ENCODE results near the gene MTHFR.
A peak's percentile ranks its signal among the peaks of the same experiment; 100 is the strongest.

Gene MTHFR

DNA sequence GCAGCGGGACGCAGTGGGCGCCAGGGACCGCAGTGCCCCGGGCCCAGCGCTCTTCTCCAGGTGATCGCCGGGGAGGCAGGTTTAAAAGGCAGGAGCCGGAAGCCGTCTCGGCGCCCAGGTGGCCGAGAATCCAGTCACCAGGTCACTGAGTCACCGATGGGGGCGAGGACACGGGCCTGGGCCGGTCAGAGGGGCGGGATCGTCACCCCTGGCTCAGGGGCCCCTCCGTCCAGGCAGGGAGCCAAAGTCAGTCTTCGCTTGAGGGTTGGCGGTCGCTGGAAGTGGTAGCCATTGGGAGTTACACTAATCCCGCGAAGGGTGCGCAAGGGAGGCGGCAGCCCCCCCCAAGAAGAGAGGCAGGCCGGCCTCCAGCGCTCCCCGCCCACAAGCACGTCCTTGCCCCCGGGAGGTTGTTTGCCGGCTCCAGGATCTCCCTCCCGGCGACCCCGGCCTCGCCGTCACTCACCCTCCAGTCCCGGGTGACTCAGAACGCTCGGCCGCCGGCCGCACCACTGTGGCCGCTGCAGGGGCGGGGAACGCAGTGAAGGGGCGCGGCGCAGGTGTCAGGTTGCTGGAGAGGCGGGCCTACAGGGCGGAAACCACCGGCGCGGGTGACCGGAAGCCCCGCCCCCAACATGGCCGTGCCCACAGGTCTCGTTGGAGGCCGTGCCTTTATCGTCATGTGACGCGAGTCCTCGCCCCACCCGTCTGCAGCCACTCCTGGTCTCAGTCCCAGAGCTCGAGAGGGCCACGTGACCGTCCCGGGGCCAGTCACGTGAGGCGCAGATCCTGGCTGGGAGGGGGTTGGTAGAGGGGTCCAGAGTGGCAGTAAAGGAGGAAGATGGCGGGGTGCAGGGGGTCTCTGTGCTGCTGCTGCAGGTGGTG is at the start of gene MTHFR, which contains the start of gene CLCN6:
TSS of gene MTHFR (minus strand) at position 543 of the 885 bp plus-strand sequence. CDS start 2,848 bp downstream, outside the sequence.
TSS of gene CLCN6 (plus strand) at position 770 of the 885 bp plus-strand sequence. CDS start at position 842, 72 bp downstream.
- peak; percentile 94 for DNase-seq (ENCODE audit: low read depth, low spot score)
- peak within 1 kb of the TSS; percentile 98 for H3K27ac ChIP-seq

DNA sequence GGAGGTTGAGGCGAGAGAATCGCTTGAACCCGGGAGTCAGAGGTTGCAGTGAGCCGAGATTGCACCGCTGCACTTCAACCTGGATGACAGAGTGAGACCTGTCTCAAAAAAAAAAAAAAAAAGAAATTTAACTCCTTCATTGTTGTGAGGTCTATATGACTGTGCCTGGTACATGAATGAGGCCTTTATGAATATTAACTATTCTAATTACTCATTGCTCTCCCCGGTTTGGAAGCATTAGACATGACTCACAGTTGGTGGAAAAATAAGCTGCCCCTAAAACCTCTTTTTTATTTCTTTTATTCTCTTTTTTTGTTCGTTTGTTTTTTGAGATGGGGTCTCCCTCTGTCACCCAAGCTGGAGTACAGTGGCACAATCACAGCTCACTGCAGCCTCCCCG is 49.7 kb upstream of the MTHFR start:
- no peak overlapping the region for H3K27ac ChIP-seq
- no peak for DNase-seq (ENCODE audit: low read depth, low spot score)

DNA sequence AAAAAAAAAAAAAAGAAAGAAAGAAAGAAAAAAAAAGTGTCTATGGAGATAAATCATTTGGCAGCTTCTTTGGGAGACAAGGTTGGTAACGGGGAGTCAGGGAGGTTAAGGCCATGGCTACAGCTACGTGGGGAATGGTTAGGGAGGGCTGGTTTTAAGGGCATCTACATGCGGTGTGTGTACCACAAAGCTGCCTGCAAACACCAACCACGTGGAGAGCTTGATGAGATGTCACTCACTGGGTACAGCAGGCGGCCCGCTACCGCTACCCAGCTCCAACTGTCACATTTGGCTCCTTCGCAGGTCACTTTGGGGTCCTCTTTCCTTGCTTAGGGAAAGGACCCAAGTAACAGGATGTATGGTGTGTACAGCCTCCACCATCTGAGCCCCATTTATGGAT is 48.8 kb upstream of the MTHFR start:
- DNase-seq (ENCODE audit: low read depth, low spot score): no peak
- H3K27ac ChIP-seq: no peak overlapping the region

DNA sequence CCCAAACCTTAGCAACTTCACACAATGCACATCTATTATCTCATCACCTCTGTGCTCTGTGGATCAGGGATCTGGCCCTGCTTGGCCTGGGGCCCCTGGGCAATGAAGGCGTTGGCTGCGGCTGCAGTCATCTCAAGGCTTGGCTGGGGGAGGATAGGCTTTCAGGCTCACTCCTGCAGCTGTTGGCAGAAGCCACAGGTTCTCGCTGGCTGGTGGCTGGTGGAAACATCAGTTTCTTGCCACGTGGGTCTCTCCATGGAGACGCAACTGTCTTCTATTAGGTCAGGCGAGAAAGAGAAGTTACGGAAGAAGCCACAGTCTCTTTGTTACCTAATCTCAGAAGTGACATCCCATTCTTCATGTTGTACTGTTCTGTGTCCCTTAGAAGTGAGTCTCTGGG is 45.4 kb upstream of the MTHFR start:
- no peak overlapping the region for H3K27ac ChIP-seq
- no peak for DNase-seq (ENCODE audit: low read depth, low spot score)

DNA sequence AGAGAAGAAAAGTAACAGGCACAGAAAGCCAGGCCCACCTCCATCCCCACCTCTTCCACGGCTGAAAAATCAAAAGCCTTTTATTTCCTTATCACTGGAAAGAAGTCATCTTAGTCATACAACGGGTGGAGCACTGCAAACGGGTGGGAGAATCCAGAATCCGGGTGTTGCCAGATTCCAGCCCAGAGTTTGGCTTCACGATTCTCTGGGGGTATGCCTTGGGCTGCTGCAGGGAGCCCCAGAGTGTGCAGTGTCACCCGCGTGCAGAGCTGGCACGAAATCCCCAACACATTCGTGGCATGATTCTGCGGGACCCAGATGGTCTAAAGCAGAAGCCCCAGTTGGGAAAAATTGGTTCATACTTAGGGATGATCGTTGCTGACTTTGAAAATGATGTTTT is 44.4 kb upstream of the MTHFR start:
- DNase-seq (ENCODE audit: low read depth, low spot score): no peak
- no peak overlapping the region for H3K27ac ChIP-seq

DNA sequence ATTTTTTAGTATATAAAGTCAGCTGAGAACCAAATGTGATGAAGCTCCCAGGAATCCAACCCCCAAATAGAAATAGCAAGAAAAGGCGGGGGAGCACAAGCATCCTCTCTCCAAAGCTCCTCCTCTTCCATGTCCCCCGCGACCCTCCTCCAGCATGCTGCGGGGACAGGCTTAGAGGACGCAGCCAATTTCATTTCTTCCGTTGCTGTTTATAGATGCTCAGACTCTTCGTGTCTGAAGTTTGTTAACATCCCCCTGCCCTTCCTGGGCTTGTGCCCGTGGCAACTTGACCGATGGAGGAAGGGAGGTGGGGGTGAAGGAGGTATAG is 42.6 kb upstream of the MTHFR start:
- H3K27ac ChIP-seq: no peak overlapping the region
- no peak for DNase-seq (ENCODE audit: low read depth, low spot score)

DNA sequence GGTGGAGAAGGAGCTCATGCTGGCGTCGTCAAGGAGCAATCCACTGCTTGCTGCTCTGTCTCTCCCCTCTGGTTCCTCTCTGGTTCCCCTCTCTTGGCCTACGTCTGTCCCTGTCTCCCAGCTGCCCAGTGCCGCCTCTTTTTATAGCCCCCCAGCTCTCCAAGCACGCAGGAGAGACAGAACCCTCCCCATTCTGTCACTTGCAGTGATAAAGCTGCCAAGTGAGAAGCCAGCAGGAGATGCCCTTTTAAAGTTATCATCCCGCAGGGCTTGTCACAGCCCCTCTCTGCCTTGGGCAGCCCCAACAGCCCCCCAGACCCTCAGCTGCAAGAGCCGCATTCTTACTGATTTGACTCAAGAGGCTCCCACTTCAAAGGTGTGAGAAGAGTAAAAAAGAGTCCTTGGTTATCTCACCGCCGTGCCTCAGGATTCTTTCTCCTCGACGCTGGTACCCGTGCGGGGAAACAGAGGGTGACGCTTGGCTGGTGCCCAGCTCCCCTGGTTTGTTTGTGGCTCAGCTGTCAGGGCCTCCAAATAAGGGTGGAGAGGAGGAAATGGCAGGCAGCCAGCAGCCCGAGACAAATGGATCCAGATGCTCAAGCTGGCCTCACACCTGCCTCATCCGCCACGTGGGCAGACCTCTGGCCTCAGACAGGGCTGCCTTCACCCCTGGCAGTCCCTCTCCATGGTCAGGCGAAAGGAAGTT is 42.1 kb upstream of the MTHFR start, which contains the start of gene NPPA:
TSS of gene NPPA (minus strand) at position 117 of the 706 bp plus-strand sequence. CDS start at position 18, 99 bp downstream.
- no peak within 1 kb of the TSS for H3K27ac ChIP-seq
- DNase-seq (ENCODE audit: low read depth, low spot score): no peak

DNA sequence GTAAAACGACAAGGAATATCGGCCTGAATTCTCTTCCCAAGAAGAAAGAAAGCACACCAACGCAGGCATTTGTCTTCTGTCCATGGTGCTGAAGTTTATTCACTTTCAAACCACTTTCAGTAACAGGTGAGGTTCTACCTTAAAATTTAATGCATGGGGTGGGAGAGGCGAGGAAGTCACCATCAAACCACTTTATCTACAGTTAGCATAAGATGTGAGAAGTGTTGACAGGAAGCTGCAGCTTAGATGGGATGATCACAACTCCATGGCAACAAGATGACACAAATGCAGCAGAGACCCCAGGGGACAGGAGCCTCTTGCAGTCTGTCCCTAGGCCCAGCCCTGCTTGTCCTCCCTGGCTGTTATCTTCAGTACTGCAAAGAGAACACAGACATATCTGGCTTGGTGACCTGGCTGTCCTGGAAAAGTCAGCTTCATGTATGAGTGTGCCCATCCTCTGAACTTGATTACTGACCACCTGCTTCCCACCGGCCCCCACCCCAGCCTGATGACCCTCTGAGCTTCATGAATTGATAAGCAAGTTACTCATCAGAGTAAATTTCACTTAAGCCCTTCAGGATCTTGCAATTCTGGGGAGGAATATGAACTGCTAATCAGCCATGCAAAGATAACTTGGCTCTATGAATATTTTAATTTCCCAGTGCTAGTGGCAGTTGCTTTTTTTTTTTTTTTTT is 40.0 kb upstream of the MTHFR start:
- DNase-seq (ENCODE audit: low read depth, low spot score): no peak
- no peak overlapping the region for H3K27ac ChIP-seq

DNA sequence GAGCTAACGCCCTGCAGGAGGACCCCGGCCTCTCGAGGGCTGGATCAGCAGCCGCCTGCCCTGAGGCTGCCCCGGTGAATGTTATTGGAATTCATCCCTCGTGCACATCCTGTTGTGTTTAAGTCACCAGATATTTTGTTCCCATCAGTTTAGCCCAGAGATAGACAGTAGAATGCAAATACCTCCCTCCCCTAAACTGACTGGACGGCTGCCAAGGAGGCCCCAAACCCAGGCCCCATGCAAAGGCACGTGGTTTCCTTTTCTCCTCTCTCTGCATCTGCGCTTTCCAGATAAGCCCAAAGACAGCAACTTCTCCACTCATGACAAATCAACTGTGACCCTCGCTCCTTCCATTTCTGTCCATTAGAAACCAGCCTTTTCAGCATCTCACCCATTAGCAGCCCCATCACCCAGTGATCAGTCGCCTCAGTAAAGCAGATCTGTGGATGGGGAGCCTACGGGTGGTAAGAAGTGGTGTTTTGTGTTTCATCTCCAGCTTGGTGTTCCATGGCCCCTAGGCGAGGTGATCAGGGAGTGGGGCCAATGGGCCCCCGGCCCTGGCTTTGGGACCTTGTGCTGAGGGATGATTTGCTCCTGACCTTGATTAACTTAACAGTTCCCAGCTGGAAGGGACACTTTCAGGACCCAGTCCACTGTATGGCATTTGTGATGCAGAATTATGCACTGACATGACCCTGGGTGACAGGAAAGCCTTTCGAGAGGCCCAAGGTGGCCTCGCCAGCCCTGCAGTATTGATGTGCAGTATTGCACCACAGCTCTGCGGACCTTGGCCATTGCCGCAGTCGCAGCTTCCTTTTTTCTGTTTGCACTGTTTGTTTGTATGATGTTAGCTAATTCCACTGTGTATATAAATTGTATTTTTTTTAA is 36.6 kb upstream of the MTHFR start:
- H3K27ac ChIP-seq: no peak overlapping the region
- no peak for DNase-seq (ENCODE audit: low read depth, low spot score)

DNA sequence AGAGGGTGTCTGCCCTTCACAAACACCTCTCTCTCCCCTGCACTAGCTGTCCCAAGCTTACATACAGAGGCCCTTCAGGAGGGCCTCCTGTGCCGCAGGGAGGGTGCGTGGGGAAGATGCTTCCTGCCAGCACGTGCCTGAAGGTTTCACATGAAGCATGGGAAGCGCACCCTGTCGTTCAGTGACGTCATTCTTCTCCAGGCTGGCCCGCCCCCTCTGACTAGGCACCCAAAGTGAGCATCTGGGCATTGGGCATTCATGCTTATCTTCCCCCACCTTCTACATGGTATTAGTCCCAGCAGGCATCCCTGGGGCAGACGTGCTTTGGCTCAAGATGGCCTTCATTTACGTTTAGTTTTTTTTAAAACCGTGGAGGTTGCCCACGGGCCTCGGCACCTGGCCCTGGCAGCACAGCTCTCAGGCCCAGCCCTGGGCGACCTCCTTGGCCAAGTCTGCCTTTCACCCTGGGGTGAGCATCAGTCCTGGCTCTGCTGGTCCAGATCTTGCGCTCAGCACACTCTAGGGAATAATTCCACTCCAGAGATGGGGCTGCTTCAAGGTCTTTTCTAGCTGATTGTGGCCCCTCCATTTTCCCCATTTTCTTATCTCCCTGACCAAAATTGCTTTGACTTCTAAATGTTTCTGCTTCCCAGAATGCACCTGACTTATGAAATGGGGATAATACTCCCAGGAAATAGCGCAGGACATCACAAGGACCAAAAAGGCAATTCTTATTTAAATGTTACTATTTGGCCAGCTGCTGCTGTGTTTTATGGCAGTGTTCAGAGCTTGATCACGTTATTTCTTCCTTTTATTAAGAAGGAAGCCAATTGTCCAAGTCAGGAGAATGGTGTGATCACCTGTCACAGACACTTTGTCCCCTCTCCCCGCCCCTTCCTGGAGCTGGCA is 35.7 kb upstream of the MTHFR start:
- H3K27ac ChIP-seq: no peak overlapping the region
- DNase-seq (ENCODE audit: low read depth, low spot score): no peak

DNA sequence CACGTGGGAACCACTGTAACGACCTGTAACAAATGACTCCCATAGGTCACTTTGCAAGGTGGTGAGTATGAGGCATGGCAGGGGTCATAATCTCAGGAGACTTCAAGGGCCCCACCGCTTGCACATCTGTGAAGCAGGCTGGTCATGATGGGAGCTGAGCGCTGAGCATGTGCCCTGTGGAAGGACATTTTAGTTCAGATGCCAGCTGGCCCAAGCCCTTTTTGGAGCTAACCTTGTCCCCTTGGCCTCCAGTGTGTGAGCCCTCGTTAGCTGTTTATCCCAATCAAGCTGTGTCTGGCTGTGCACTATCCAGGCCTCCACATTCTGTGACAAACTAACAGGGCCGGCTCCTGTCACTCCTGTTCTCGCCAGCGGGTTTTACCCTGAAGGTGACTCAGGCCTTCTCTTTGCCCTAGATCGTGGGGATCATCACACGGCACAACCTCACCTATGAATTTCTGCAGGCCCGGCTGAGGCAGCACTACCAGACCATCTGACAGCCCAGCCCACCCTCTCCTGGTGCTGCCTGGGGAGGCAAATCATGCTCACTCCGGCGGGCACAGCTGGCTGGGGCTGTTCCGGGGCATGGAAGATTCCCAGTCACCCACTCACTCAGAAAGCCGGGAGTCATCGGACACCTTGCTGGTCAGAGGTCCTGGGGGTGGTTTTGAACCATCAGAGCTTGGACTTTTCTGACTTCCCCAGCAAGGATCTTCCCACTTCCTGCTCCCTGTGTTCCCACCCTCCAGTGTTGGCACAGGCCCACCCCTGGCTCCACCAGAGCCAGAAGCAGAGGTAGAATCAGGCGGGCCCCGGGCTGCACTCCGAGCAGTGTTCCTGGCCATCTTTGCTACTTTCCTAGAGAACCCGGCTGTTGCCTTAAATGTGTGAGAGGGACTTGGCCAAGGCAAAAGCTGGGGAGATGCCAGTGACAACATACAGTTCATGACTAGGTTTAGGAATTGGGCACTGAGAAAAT is 34.3 kb upstream of the MTHFR start:
- H3K27ac ChIP-seq: no peak overlapping the region

DNA sequence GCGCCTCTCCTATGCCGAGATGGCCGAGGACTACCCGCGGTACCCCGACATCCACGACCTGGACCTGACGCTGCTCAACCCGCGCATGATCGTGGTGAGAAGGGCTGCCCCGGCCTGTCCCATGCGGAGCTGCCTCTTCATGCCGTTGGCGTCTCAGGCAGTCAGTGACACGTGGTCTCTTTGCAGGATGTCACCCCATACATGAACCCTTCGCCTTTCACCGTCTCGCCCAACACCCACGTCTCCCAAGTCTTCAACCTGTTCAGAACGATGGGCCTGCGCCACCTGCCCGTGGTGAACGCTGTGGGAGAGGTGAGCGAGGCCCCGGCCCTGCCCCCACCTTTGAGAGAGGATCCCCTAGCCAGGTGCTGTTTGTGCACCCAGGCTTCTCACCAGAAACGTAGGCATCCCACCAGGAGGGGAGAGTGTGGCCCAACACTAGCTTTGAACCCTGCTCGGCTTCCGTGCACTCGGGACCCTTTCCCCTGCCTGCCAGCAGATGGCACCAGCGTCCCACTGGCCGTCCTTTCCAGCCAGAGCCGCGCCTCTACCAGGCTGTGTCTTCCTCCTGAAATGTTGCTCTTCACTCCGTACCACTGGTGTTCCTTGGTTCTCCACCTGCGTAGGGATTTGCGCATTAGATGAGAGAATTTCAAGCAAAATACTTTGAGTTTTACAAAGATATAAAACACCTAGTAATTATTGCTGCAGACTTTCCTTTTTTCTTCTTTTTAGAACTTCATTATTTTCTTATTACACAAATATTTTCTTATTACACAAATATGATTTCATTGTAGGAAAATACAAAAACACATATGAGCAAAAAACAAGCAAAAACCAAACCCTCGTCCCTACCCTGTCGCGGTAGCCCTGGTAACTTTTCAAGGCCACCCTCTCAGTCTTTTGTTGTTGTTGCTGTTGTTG is 32.8 kb upstream of the MTHFR start:
- H3K27ac ChIP-seq: no peak overlapping the region
- DNase-seq (ENCODE audit: low read depth, low spot score): no peak

More for the DNA sequence above, 34.3 kb upstream of the MTHFR start:
- DNase-seq (ENCODE audit: low read depth, low spot score): no peak

DNA sequence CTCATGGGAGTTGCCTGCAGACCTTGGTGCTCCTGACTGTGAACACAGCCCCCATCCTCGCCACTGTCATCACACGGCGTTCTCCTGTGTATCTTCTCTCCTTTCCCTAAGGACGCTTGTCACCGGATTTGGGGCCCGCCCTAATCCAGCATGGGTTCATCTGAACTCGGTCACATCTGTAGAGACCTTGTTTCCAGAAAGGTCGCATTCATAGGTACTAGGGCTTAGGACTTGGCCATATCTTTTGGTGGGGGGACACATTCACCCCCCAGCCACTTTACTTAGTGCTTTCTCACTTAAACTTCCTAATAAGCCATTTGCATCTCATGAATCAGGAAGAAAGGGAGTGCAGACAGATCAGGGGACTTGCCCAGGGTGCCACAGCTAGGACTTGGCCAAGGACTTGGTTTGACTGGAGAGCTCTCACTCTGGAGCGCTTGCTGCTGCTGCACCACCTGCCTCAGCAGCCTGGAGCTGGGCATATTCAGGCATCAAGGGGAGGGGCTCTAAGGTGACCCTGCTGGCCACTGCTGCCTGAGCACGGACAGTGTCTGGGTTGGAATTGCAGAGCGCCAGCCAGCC is 32.1 kb upstream of the MTHFR start:
- DNase-seq (ENCODE audit: low read depth, low spot score): no peak
- no peak overlapping the region for H3K27ac ChIP-seq

DNA sequence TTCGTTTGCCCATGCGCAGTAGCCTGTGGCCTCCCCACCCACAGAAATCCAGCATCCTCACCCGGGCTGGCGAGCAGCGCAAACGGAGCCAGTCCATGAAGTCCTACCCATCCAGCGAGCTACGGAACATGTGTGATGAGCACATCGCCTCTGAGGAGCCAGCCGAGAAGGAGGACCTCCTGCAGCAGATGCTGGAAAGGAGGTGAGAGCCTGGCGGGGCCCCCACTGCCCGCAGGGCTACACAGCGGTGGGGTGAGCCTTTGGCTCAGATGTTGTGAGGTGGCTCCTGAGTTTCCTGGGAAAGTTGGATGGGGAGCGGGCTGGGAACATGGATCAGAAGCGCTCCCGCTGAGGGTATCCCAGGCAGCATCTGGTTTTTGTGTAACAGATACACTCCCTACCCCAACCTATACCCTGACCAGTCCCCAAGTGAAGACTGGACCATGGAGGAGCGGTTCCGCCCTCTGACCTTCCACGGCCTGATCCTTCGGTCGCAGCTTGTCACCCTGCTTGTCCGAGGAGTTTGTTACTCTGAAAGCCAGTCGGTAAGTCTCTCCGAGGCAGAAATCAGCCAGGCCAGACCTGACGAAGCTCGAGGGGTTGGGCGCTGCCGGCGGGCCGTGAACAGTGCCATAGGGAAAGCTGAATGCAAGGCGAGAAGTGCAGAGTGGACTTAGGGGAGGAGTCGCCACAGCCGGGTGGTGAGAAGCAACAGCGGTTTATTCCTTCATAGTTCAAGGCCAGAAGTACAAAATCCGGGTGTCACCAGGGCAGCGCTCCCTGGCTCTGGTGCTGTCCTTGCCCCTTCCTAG is 31.4 kb upstream of the MTHFR start:
- no peak overlapping the region for H3K27ac ChIP-seq
- no peak for DNase-seq (ENCODE audit: low read depth, low spot score)

DNA sequence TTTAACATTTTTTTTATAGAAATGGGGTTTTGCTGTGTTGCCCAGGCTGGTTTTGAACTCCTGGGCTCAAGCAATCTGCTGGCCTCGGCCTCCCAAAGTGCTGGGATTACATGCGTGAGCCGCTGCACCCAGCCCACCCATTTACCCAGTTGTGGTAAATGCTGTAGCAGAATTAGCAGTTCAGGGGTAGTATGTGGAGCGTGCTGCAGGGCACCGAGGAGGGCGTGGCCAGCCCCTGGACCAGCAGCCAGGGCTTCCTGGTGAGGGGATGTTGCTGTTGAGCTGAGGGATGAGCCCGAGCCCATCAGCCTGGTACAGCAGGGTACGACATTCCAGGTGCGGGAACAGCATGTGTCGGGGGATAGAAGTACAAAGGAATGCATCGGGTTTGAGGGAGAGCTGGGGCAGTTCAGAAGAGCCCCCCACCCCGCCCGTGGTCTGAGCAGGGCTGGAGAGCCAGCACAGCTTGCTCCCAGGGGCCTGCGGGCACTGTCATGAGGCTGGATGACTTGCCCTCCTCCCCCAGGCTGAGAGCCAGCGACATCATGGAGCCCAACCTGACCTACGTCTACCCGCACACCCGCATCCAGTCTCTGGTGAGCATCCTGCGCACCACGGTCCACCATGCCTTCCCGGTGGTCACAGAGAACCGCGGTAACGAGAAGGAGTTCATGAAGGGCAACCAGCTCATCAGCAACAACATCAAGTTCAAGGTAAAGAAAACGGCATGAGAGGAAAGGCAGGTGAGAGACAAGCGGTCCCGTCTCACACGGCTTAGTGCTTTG is 29.9 kb upstream of the MTHFR start:
- H3K27ac ChIP-seq: no peak overlapping the region
- no peak for DNase-seq (ENCODE audit: low read depth, low spot score)

Data from epithelial cell of prostate (primary cell).